ENCODE results near the gene TMTC2.
A peak's percentile ranks its signal among the peaks of the same experiment; 100 is the strongest.

Gene TMTC2

DNA sequence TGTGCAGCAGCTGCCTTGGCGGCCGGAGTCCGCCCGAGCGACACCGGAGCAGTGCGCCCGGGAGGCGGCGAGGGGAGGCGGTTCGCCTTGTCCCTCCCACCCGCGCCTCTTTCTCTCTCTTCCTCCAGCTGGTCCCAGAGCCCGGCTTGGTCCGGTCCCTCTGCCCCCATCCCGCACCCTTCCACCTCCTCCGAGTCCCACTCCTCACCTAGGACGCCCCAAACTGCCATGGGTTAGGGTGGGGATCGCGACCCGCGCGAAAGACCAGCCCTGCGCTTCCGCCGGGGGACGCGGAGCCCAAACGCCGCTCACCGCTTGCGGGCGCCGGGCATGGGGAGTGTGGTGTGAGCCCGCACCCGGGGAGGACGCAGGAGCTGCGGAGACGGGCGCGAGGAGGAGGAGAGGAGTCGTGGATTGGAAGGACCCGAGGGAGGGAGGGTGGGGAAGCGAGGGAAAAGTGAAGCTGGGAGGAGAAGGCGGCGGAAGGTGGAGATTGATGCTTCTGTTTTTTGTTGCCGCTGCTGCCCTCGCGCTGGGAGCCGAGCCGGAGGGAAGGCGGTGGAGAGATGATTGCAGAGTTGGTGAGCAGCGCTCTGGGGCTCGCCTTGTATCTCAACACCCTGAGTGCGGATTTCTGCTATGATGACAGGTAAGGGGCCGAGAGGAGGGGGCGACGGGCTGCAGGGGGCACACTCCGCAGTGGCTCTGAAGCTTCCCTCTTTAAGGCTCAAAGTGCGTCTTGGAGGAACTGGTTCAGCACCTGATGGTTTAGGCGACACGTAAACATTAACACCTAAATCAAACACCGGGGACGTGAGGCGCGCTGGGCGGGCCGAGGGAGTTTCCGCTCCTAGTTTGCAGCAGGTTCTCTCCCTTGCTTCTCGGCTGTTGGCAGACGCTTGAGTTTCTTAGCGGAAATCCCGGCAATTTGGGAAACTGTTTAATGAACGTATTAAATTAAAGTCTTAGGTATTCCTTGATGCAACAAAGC lies 610 bp downstream of the TMTC2 start:
- TF ChIP-seq EP300 (IDR thresholded peaks at IDR 0.05; ENCODE audit: borderline replicate concordance): 0 out of 2 replicates have a peak, but pooled peaks have one; percentile 11
- no peak for TF ChIP-seq YY1 (IDR thresholded peaks at IDR 0.05; ENCODE audit: low read depth)
- TF ChIP-seq, protein P1, sequence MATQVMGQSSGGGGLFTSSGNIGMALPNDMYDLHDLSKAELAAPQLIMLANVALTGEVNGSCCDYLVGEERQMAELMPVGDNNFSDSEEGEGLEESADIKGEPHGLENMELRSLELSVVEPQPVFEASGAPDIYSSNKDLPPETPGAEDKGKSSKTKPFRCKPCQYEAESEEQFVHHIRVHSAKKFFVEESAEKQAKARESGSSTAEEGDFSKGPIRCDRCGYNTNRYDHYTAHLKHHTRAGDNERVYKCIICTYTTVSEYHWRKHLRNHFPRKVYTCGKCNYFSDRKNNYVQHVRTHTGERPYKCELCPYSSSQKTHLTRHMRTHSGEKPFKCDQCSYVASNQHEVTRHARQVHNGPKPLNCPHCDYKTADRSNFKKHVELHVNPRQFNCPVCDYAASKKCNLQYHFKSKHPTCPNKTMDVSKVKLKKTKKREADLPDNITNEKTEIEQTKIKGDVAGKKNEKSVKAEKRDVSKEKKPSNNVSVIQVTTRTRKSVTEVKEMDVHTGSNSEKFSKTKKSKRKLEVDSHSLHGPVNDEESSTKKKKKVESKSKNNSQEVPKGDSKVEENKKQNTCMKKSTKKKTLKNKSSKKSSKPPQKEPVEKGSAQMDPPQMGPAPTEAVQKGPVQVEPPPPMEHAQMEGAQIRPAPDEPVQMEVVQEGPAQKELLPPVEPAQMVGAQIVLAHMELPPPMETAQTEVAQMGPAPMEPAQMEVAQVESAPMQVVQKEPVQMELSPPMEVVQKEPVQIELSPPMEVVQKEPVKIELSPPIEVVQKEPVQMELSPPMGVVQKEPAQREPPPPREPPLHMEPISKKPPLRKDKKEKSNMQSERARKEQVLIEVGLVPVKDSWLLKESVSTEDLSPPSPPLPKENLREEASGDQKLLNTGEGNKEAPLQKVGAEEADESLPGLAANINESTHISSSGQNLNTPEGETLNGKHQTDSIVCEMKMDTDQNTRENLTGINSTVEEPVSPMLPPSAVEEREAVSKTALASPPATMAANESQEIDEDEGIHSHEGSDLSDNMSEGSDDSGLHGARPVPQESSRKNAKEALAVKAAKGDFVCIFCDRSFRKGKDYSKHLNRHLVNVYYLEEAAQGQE (IDR thresholded peaks at IDR 0.05; ENCODE audit: low read depth): no peak
- 0 out of 2 replicates have a peak, but pooled peaks have one; percentile 40 for TF ChIP-seq ZBTB7A (IDR thresholded peaks at IDR 0.05; ENCODE audit: low read depth)
- TF ChIP-seq, protein P2, sequence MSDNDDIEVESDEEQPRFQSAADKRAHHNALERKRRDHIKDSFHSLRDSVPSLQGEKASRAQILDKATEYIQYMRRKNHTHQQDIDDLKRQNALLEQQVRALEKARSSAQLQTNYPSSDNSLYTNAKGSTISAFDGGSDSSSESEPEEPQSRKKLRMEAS (IDR thresholded peaks at IDR 0.05): peak; percentile 42; the same call in 1 of the 2 replicates
- 0 out of 2 replicates have a peak, but pooled peaks have one; percentile 10 for TF ChIP-seq TCF12 (IDR thresholded peaks at IDR 0.05; ENCODE audit: low read depth)
- no peak for TF ChIP-seq TEAD4 (IDR thresholded peaks at IDR 0.05)
- TF ChIP-seq RAD21 (IDR thresholded peaks at IDR 0.05; ENCODE audit: low read depth): 0 out of 2 replicates have a peak, but pooled peaks have one; percentile 1

DNA sequence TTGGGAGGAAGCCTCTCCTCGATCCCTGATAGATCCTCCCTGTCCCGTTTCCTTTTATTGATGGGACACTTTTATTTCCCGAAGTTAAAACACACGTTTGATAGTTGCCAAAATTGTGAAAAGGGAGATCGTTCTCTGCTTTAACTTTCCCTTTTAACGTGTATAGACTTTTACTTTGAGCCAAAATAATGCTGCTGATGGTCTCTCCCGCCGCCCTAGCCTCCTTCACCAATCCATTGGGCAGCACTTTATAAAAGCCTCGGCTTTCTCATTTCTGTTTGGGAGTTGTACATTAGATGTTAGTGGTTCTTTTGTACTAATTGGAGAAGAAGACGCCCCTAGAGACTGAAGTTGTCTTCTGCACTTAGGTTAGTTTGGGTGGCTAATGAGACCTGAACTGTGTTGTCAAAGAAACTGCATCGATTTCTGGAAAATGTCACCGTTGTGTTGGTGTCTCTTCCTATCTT lies 1.4 kb downstream of the TMTC2 start:
- TF ChIP-seq CREB1 (IDR thresholded peaks at IDR 0.05; ENCODE audit: low read depth): no peak
- TF ChIP-seq CEBPB (IDR thresholded peaks at IDR 0.05): no peak
- no peak for TF ChIP-seq EGR1 (IDR thresholded peaks at IDR 0.05)
- TF ChIP-seq TEAD4 (IDR thresholded peaks at IDR 0.05): no peak
- TF ChIP-seq TAF1 (IDR thresholded peaks at IDR 0.05; ENCODE audit: low read depth): no peak
- TF ChIP-seq YY1 (IDR thresholded peaks at IDR 0.05; ENCODE audit: low read depth): no peak
- TF ChIP-seq, protein P1 (IDR thresholded peaks at IDR 0.05; ENCODE audit: low read depth): no peak
- no peak for TF ChIP-seq FOXM1 (IDR thresholded peaks at IDR 0.05; ENCODE audit: borderline replicate concordance, low read depth)
- TF ChIP-seq, protein P3, sequence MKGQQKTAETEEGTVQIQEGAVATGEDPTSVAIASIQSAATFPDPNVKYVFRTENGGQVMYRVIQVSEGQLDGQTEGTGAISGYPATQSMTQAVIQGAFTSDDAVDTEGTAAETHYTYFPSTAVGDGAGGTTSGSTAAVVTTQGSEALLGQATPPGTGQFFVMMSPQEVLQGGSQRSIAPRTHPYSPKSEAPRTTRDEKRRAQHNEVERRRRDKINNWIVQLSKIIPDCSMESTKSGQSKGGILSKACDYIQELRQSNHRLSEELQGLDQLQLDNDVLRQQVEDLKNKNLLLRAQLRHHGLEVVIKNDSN (IDR thresholded peaks at IDR 0.05): no peak
- no peak for TF ChIP-seq NFIC (IDR thresholded peaks at IDR 0.05)
- no peak for TF ChIP-seq TCF12 (IDR thresholded peaks at IDR 0.05; ENCODE audit: low read depth)
- no peak for TF ChIP-seq ZBTB7A (IDR thresholded peaks at IDR 0.05; ENCODE audit: low read depth)
- no peak for TF ChIP-seq EP300 (IDR thresholded peaks at IDR 0.05; ENCODE audit: borderline replicate concordance)
- TF ChIP-seq, protein P2 (IDR thresholded peaks at IDR 0.05): no peak
- no peak for TF ChIP-seq RAD21 (IDR thresholded peaks at IDR 0.05; ENCODE audit: low read depth)

DNA sequence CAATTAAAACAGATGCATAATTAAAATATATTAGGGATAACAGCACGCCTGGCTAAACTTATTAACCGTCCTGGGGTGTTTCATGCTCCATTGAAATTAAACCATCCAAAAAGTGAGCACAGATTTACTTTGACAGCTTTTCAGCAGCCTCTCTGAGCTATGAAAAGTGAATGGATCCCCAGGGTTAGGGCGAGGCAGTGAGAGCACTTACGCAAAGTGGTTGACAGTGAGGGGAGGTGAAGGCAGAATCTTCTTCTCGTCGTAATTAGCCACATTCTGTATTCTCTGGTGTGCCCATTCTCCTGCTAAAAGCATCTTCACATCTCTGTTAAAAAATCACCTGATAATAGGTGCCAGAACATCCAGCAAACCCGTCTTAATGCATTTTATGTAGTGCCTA lies 1.9 kb downstream of the TMTC2 start:
- TF ChIP-seq, protein P3 (IDR thresholded peaks at IDR 0.05): no peak
- TF ChIP-seq, protein P1 (IDR thresholded peaks at IDR 0.05; ENCODE audit: low read depth): no peak
- TF ChIP-seq EP300 (IDR thresholded peaks at IDR 0.05; ENCODE audit: borderline replicate concordance) (no peak), FOXM1 (IDR thresholded peaks at IDR 0.05; ENCODE audit: borderline replicate concordance, low read depth) (no peak), YY1 (IDR thresholded peaks at IDR 0.05; ENCODE audit: low read depth) (no peak), CREB1 (IDR thresholded peaks at IDR 0.05; ENCODE audit: low read depth) (no peak), TCF12 (IDR thresholded peaks at IDR 0.05; ENCODE audit: low read depth) (no peak), TAF1 (IDR thresholded peaks at IDR 0.05; ENCODE audit: low read depth) (no peak), EGR1 (IDR thresholded peaks at IDR 0.05) (no peak), NFIC (IDR thresholded peaks at IDR 0.05) (no peak), RAD21 (IDR thresholded peaks at IDR 0.05; ENCODE audit: low read depth) (no peak)
- TF ChIP-seq, protein P2 (IDR thresholded peaks at IDR 0.05): no peak
